Measurements from ENCODE around the gene RIC8A. TPM values are rescaled to one million over a fixed set of nuclear protein-coding genes. Genes with fewer than 3 reads are reported as not detected.

Gene RIC8A
- total RNA-seq, 1 donor from 2014 or later, result 106 TPM

- Histone ChIP-seq H3K4me3 (ENCODE audit: low read depth, low read length) (no peak overlapping the region), H3K36me3 (ENCODE audit: control insufficient read depth, insufficient read depth, low read length) (no peaks in the 10 kb centered on the region), H3K27me3 (ENCODE audit: control insufficient read depth, insufficient read depth, low read length) (no peaks in the 10 kb centered on the region)
- DNase-seq (ENCODE audit: low read depth), result no peak
- FAIRE-seq, result no peak
- no peak for TF ChIP-seq CTCF (IDR thresholded peaks at IDR 0.05; ENCODE audit: insufficient read depth, low read length, severe bottlenecking)
Observed at GRCh38 chr11:221998-222789, 14.7 kb downstream of the RIC8A start.

- FAIRE-seq, result no peak
- DNase-seq (ENCODE audit: low read depth), result no peak
- TF ChIP-seq CTCF (IDR thresholded peaks at IDR 0.05; ENCODE audit: insufficient read depth, low read length, severe bottlenecking), result no peak
Observed at GRCh38 chr11:223026-223789, 15.7 kb downstream of the RIC8A start.

DNA sequence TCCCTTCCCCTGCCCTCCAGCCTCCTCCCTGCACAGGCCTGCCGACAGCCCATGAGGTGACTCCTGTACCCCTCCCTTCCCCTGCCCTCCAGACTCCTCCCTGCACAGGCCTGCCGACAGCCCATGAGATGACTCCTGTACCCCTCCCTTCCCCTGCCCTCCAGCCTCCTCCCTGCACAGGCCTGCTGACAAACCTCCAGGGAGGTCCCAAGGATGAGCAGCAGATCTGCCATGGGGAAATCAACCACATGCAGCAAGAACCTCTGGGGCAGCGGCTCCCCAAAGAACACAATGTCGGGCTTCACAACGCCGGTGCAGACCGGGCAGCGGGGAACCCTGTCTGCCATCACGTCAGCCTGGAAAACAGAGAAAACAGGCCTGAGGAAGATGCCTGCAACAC, 16.4 kb downstream of the RIC8A start:
- TF ChIP-seq CTCF (IDR thresholded peaks at IDR 0.05; ENCODE audit: insufficient read depth, low read length, severe bottlenecking), result no peak
- FAIRE-seq (no peak), DNase-seq (ENCODE audit: low read depth) (no peak)
- H3K27me3 ChIP-seq (ENCODE audit: control insufficient read depth, insufficient read depth, low read length), result no peaks in the 10 kb centered on the region
- H3K4me3 ChIP-seq (ENCODE audit: low read depth, low read length), result no peak overlapping the region
- H3K36me3 ChIP-seq (ENCODE audit: control insufficient read depth, insufficient read depth, low read length), result no peaks in the 10 kb centered on the region

More at GRCh38 chr11:223026-223789, 15.7 kb downstream of the RIC8A start:
- no peak overlapping the region for H3K4me3 ChIP-seq (ENCODE audit: low read depth, low read length)
- no peaks in the 10 kb centered on the region for H3K27me3 ChIP-seq (ENCODE audit: control insufficient read depth, insufficient read depth, low read length)
- no peaks in the 10 kb centered on the region for H3K36me3 ChIP-seq (ENCODE audit: control insufficient read depth, insufficient read depth, low read length)

- Histone ChIP-seq H3K4me3 (ENCODE audit: low read depth, low read length) (no peak overlapping the region), H3K27me3 (ENCODE audit: control insufficient read depth, insufficient read depth, low read length) (no peaks in the 10 kb centered on the region), H3K36me3 (ENCODE audit: control insufficient read depth, insufficient read depth, low read length) (no peaks in the 10 kb centered on the region)
- FAIRE-seq (no peak), DNase-seq (ENCODE audit: low read depth) (no peak)
- no peak for TF ChIP-seq CTCF (IDR thresholded peaks at IDR 0.05; ENCODE audit: insufficient read depth, low read length, severe bottlenecking)
Observed at GRCh38 chr11:224424-224823, 16.9 kb downstream of the RIC8A start.

- H3K27me3 ChIP-seq (ENCODE audit: control insufficient read depth, insufficient read depth, low read length), result no peaks in the 10 kb centered on the region
- no peak for TF ChIP-seq CTCF (IDR thresholded peaks at IDR 0.05; ENCODE audit: insufficient read depth, low read length, severe bottlenecking)
- FAIRE-seq (peak; percentile 60), DNase-seq (ENCODE audit: low read depth) (peak; percentile 71)
- H3K4me3 ChIP-seq (ENCODE audit: low read depth, low read length), result no peak overlapping the region
- H3K36me3 ChIP-seq (ENCODE audit: control insufficient read depth, insufficient read depth, low read length), result no peaks in the 10 kb centered on the region
Observed at GRCh38 chr11:225734-226453, 18.4 kb downstream of the RIC8A start.
